Activated naive CD8-positive, alpha-beta T cell treated with anti-CD3 and anti-CD28 coated beads, Interleukin-2, amount 10 ng/mL, durations not matched to agents 7 days and 5 days (primary cell): Measurements from ENCODE around the gene SEMA4C. TPM values are rescaled to one million over a fixed set of nuclear protein-coding genes. Genes with fewer than 3 reads are reported as not detected.

Experiments
- ATAC-seq: fragments of 150-1000 bp; cut with Tn5 transposase; one replicate; pipeline ENCODE4 v1.10.0; 2021; ENCODE audit warnings: low read depth, moderate library complexity
- POLR2A ChIA-PET: fragments of 350-600 bp; sonication (Branson Sonifier 250); formaldehyde crosslinking; loops from one replicate; lab custom pipeline; 2021; ENCODE audit warnings: antibody characterized with exemption; lab: Charles Lee
- DNase-seq: peaks from one replicate; pipeline ENCODE4 v3.0.0; 2021
- H3K27ac Mint-ChIP-seq: one replicate; pipeline ENCODE4 v1.8.0; 2022; ENCODE audit warnings: mild to moderate bottlenecking, mixed read lengths
- H3K27me3 Mint-ChIP-seq: one replicate; pipeline ENCODE4 v1.8.0; 2022; ENCODE audit warnings: mild to moderate bottlenecking, moderate library complexity, mixed read lengths
- H3K36me3 Mint-ChIP-seq: one replicate; pipeline ENCODE4 v1.8.0; 2021; ENCODE audit warnings: mild to moderate bottlenecking, mixed read lengths
- H3K4me1 Mint-ChIP-seq: one replicate; pipeline ENCODE4 v1.8.0; 2021; ENCODE audit warnings: mixed read lengths
- H3K4me3 Mint-ChIP-seq: one replicate; pipeline ENCODE4 v1.8.0; 2022; ENCODE audit warnings: mild to moderate bottlenecking, moderate library complexity, mixed read lengths
- H3K9me3 Mint-ChIP-seq: one replicate; pipeline ENCODE4 v1.8.0; 2021; ENCODE audit warnings: mixed read lengths
- total RNA-seq, 2 experiments: library from RNA; stranded (reverse); gene quantifications; one replicate each; pipeline ENCODE4 v1.2.3, GENCODE V29; 2021

Gene SEMA4C, protein sequence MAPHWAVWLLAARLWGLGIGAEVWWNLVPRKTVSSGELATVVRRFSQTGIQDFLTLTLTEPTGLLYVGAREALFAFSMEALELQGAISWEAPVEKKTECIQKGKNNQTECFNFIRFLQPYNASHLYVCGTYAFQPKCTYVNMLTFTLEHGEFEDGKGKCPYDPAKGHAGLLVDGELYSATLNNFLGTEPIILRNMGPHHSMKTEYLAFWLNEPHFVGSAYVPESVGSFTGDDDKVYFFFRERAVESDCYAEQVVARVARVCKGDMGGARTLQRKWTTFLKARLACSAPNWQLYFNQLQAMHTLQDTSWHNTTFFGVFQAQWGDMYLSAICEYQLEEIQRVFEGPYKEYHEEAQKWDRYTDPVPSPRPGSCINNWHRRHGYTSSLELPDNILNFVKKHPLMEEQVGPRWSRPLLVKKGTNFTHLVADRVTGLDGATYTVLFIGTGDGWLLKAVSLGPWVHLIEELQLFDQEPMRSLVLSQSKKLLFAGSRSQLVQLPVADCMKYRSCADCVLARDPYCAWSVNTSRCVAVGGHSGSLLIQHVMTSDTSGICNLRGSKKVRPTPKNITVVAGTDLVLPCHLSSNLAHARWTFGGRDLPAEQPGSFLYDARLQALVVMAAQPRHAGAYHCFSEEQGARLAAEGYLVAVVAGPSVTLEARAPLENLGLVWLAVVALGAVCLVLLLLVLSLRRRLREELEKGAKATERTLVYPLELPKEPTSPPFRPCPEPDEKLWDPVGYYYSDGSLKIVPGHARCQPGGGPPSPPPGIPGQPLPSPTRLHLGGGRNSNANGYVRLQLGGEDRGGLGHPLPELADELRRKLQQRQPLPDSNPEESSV
- 10 to 100 TPM; 28.8 to 30.6 TPM for total RNA-seq

DNA sequence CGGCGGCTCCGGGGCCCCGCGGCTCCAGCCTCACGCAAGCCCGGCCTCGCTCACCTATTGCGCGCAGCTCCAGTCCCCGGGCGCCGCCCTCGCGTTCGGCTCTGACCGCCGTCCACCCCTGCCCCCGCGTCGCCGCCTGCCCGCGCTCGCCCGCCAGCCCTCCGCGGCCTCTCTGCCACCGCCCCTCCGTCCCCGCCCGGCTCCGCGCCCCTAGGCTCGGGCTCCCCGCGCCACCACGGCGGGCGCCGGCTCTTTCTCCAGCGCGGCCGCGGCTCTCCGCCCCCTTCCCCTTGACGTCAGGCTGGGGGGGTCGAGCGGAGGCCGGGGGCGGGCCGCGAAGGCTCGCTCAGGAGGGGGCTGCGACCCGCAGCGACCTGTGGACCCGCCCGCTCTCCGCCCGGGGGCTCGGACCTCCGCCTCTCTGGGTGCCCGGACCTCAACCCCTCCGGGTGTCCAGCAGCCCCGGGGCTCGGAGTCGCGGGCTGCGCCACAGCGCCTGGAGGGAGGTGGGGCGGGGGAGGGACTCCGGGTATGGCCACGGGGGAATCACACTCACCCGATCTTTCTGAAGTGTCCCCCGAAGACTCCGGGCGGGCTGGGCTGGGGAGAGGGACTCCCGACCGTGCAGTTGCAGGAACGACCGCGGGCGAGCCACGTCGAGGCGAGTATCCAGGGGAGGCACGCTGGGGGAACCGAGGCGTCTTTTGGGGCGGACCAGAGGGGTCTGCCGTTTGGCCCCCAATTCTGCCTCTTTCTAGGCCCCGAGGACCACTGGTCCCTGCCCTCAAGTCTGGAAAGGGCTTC, at the start of gene SEMA4C:
Gene SEMA4C (minus strand): TSS at position 259 of the 804 bp plus-strand sequence. CDS start 2,194 bp downstream, outside the sequence.
- ATAC-seq (peak; percentile 15), DNase-seq (peak; percentile 76)
- peak within 1 kb of the TSS; percentile 77 for H3K4me3 Mint-ChIP-seq
- H3K36me3 Mint-ChIP-seq = peaks cover 3% of the 10 kb centered on the region
- peaks cover 32% of the 10 kb centered on the region for H3K4me1 Mint-ChIP-seq
- H3K27ac Mint-ChIP-seq = peak within 1 kb of the TSS; percentile 80
- H3K9me3 Mint-ChIP-seq = no peaks in the 10 kb centered on the region
- POLR2A ChIA-PET = interaction anchor here (0.8 to 3.5 kb wide), 7 partner anchors 11 to 93 kb away, joined by 3 to 41 read pairs (median 4); partner anchors contain the start of gene ANKRD39
- H3K27me3 Mint-ChIP-seq = peaks cover 6% of the 10 kb centered on the region

DNA sequence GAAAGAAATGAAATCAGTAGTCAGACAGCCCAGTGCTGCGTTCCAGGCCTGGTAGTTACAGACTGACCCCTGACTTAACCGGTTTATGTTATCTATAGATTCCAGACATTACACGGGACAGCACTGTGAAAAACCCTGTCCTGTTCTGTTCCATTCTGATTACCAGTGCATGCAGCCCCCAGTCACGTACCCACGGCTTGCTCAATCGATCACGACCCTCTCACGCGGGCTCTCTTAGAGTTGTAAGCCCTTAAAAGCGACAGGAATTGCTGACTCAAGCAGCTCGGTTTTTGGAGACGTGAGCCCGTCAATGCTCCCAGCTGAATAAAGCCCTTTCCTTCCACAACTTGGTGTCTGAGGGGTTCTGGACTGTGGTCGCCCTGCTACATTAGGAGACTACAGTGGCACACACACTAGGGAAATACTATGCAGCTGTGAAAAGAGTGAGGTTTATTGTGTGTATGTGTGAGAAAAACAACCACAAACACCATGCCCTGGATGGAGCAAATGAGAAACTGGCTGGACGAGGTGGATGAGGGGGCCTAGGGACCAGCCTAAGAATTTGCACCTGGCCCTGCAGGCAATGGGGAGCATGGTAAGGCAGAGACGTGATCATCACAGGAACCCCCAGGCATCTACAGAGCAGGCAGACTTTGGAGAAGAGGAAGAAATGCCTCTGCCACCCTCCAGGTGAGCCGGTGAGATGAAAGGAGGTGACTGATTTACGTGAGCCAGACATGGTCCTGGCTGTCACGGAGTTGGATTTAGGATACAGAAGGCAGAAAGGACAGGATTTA, 49.1 kb upstream of the SEMA4C start:
- Mint-ChIP-seq H3K27ac (peak overlapping the region; percentile 56), H3K4me3 (no peak overlapping the region), H3K4me1 (peaks cover 23% of the 10 kb centered on the region), H3K36me3 (peaks cover 22% of the 10 kb centered on the region), H3K9me3 (peaks cover 14% of the 10 kb centered on the region), H3K27me3 (peaks cover 2% of the 10 kb centered on the region)
- POLR2A ChIA-PET = no interaction called here
- ATAC-seq = no peak
- DNase-seq = no peak

DNA sequence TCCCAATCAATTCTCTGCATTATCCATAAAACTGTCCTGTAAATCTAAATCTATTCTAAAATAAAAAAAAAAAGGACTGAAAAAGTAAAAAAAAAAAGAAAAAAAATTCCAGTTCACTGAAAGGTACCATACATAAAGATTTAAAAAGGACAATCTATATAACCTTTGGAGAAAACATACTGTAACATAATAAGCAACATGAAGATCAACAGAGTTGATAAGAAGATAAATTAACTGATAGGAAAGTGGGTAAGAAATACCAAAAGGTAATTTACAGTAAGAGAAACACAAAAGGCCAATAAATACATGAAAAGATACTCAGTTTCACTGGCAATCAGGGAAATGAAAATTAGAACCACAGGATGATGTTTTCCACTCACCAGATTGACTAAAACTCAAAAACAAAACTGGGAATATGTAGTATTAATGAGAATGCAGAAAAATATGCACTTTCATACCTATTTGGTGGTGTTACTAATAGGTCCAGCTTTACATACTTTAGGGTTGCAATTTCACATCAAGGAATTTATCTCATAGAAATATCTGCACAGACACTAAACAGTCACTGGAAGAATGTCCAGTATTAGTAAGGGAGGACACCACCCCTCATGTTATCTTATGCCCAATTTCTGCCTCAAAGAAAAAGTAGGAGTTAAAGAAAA, 48.3 kb upstream of the SEMA4C start:
- Mint-ChIP-seq H3K27me3 (peaks cover 2% of the 10 kb centered on the region), H3K4me3 (no peak overlapping the region), H3K27ac (no peak overlapping the region), H3K4me1 (peaks cover 28% of the 10 kb centered on the region), H3K9me3 (peaks cover 14% of the 10 kb centered on the region), H3K36me3 (peaks cover 23% of the 10 kb centered on the region)
- POLR2A ChIA-PET = no interaction called here
- ATAC-seq (no peak), DNase-seq (no peak)

DNA sequence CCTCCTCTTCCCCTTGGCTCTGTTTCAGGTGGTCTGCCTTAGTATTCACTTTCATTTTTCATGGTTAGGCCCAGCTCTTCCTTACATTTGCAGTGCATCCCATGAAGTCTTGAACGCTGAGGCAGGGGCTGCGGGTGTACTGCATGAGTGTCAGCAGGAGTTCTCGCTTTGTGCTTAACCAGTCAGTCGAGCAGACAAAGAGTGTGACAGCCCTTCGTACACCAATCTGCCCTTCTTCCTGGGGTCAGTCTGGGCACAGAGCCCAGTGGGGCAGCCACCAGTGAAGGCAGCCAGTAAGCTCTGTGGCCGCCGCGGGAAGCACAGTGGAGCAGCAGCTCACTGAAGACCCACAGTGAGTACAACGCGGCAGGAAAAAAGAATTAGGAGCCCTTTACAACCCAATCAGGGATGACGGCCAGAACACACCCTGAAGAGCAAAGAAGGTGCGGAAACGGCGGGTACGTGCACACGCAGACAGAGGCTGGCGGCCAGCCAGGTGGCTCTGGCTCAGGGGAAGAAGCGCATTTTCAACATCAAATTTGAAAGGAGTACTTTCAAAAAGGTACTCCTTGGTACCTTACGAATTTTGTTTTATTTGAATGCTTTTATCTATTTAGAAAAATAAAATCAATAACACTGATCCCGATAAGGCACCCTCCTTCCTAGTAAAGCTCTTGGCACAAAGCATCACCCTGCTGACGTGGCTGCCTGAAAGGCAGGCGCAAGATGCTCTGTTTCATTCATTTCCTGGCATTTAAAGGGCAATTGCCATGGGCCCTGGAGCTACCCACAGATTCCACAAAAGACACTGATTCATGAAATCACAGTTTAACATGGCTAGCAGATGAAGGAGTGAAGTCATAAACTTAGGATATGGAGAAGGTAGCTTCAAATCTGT, 47.0 kb upstream of the SEMA4C start:
- peaks cover 2% of the 10 kb centered on the region for H3K27me3 Mint-ChIP-seq
- H3K4me1 Mint-ChIP-seq = peaks cover 29% of the 10 kb centered on the region
- H3K36me3 Mint-ChIP-seq = peaks cover 23% of the 10 kb centered on the region
- DNase-seq (no peak), ATAC-seq (no peak)
- peak overlapping the region; percentile 15 for H3K27ac Mint-ChIP-seq
- POLR2A ChIA-PET = interaction anchor here (2.2 kb wide), 1 partner anchor 48 kb away, joined by 5 read pairs; no protein-coding TSS in a partner anchor
- peaks cover 14% of the 10 kb centered on the region for H3K9me3 Mint-ChIP-seq
- H3K4me3 Mint-ChIP-seq = no peak overlapping the region

DNA sequence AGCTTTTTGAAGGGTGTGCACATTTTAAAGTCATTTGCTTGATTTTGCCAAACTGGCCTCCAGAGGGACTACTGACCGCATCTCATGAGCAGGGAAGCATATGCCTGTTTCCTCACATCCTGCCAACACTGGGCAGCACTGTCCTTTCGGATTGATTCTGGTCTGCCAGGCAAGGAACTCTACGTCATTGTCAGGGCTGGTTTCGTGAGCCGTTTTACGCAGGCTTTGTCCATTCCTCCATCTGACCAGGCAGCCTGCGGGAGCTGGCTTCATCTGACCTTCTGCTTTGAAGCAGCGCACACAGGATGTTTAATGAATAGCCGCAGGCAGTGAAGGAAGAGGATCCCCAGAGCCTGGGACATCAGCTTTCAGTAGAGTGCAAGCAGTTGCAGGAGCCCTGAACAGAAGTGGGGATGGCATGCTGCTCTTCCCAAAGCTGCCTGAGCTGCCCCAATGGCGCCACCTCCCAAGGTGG, 46.3 kb upstream of the SEMA4C start:
- ATAC-seq (no peak), DNase-seq (no peak)
- Mint-ChIP-seq H3K36me3 (peaks cover 23% of the 10 kb centered on the region), H3K4me1 (peaks cover 29% of the 10 kb centered on the region), H3K27me3 (peaks cover 2% of the 10 kb centered on the region), H3K27ac (no peak overlapping the region), H3K4me3 (no peak overlapping the region), H3K9me3 (peaks cover 14% of the 10 kb centered on the region)
- POLR2A ChIA-PET = interaction anchor here (2.2 kb wide), 1 partner anchor 48 kb away, joined by 5 read pairs; no protein-coding TSS in a partner anchor

DNA sequence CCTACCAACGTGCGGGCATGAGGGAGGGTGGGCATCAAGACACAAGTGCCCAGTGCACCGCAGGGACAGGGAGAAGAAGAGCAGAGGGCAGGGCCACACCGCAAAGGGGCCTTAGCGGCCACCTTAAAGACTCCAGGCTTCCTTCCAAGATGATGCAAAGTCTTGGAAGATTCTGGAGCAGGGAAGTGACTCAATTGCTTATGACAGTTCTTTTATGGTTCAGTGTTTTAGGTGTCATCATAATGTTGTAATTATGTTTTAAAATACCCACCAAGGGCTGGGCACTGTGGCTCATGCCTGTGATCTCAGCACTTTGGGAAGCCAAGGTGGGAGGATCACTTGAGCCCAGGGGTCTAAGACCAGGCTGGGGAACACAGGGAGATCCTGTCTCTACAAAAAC, 44.5 kb upstream of the SEMA4C start:
- H3K4me1 Mint-ChIP-seq = peaks cover 26% of the 10 kb centered on the region
- peaks cover 4% of the 10 kb centered on the region for H3K27me3 Mint-ChIP-seq
- peaks cover 14% of the 10 kb centered on the region for H3K9me3 Mint-ChIP-seq
- POLR2A ChIA-PET = interaction anchor here (1.0 to 2.8 kb wide), 3 partner anchors 9 to 37 kb away, joined by 3 to 17 read pairs (median 6); no protein-coding TSS in a partner anchor
- DNase-seq (no peak), ATAC-seq (peak; percentile 14)
- peak overlapping the region; percentile 84 for H3K4me3 Mint-ChIP-seq
- peaks cover 21% of the 10 kb centered on the region for H3K36me3 Mint-ChIP-seq
- peak overlapping the region; percentile 96 for H3K27ac Mint-ChIP-seq

DNA sequence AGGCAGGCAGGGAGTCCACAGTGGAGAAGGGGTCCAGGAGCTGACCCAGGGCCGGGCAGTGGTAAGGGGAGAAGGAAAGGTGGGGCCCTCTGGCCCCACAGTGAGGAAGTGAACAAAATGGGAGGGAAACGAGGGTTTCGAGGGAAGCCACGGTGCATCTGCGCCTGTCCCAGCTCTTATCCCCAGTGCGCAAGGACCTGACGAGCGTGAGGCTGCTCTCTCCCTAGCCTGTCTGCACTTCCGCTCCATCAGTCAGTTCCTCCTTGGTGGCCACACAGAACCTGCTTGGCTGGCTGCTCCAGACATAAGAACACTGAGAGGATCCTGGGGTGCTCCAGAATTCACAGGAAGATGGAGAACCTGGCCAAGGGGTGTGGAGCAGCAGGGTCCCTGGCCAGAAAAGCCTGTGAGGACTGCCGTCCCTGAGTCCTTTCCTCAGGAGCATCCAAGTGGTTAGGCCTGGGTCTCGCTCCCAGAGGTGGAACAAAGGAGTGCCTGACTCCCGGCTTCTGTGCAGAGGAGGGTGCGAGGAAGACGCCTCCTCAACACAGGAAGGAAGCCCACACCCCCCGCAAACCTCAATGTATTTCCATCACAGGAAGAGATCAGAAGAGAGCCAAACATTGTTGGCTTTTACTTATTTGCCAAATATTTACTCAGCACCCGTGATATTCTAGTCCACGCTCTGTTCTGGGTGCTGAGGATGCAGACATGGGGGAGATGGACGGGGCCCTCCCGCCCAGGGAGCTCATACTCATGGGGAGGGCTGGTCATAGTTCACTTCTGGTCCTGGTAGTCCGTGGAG, 43.7 kb upstream of the SEMA4C start:
- Mint-ChIP-seq H3K27ac (peak overlapping the region; percentile 96), H3K4me3 (peak overlapping the region; percentile 84), H3K4me1 (peaks cover 26% of the 10 kb centered on the region), H3K36me3 (peaks cover 21% of the 10 kb centered on the region), H3K9me3 (peaks cover 12% of the 10 kb centered on the region), H3K27me3 (peaks cover 4% of the 10 kb centered on the region)
- POLR2A ChIA-PET = interaction anchor here (0.9 to 2.8 kb wide), 8 partner anchors 10 to 71 kb away, joined by 3 to 17 read pairs (median 5); partner anchors contain the start of gene ANKRD39
- DNase-seq (peak; percentile 67), ATAC-seq (peak; percentile 86)

DNA sequence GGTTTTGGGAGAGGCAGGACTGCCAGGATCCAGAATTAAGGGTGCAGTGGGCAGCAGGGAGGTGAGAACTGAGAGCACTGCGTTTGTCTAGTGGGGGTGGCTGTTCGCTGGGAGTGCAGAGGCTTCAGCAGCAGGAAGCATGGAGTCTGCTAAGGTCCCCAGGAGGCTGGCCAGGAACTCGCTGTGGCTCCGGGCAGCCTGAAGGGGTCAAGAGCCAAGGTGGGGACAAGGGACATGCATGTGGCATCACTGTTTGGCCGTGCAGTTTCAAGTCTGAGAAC, 43.2 kb upstream of the SEMA4C start:
- Mint-ChIP-seq H3K9me3 (peaks cover 12% of the 10 kb centered on the region), H3K27ac (peak overlapping the region; percentile 96), H3K36me3 (peaks cover 21% of the 10 kb centered on the region), H3K4me3 (peak overlapping the region; percentile 84), H3K27me3 (peaks cover 4% of the 10 kb centered on the region), H3K4me1 (peaks cover 26% of the 10 kb centered on the region)
- no peak for DNase-seq
- ATAC-seq = no peak
- POLR2A ChIA-PET = interaction anchor here (0.9 to 2.8 kb wide), 7 partner anchors 11 to 70 kb away, joined by 3 to 17 read pairs (median 6); partner anchors contain the start of gene ANKRD39

DNA sequence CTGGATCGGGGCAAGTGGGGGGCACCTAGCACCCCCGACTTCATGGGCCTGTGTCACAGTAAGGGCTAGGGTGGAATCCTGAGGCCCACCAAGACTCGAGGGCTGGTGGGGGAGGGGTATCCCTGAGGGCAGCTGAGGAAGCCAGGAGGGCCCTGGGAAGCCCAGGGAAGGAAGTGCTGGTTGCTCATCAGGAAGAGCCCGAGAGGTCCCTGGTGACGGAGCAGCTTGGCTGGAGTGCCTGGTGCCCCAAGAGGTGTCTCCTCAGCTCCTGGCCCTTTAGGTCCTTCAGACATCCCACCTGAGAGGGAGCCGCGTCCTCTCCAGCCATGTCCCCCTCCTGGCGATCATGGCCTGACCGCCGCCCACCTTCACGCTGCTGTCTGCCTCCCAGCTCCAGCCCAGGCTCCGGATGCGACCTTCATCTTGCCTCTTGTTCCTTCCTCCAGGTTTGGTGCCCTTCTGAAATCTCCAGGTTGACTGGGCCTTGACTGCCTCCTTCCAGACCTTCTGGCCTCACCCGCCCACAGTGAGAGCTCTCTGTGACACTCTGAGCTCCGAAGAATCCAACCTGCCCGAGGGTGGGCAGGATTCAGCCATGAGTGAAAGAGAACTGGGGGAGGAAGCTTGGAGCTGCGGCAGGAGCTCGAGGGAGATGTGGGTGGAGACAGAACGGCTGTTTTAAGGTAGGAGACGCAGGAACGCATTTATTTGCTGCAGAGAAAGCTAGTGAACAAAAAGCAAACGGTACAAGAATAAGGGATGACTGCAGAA, 42.7 kb upstream of the SEMA4C start:
- Mint-ChIP-seq H3K4me1 (peaks cover 26% of the 10 kb centered on the region), H3K4me3 (peak overlapping the region; percentile 84), H3K27ac (peak overlapping the region; percentile 96), H3K9me3 (peaks cover 12% of the 10 kb centered on the region), H3K36me3 (peaks cover 20% of the 10 kb centered on the region), H3K27me3 (peaks cover 4% of the 10 kb centered on the region)
- POLR2A ChIA-PET = interaction anchor here (0.9 to 2.8 kb wide), 8 partner anchors 11 to 70 kb away, joined by 3 to 17 read pairs (median 5); partner anchors contain the start of gene ANKRD39
- no peak for ATAC-seq
- no peak for DNase-seq

DNA sequence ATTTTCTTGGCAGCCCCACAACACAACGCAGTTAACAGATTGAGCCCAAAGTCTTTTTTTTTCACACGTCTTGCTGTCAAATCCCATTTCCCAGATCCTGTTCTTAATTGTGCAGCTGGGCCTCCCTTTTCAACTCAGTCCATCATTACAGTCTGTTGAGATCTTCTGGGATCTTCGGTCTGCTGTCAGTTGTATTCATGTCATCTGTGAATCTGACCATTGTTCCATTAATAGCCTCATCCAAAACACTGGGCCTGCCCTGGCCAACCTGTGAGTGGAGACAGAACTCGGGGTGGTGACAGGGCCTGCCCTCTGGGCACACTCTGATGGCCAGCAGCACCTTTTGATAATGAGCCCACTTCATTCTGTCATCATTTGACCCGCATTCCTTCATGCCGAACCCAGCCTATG, 39.7 kb upstream of the SEMA4C start:
- POLR2A ChIA-PET = no interaction called here
- no peak overlapping the region for H3K27ac Mint-ChIP-seq
- no peak for ATAC-seq

More for the DNA sequence above, 39.7 kb upstream of the SEMA4C start:
- Mint-ChIP-seq H3K27me3 (peaks cover 2% of the 10 kb centered on the region), H3K4me1 (peaks cover 24% of the 10 kb centered on the region), H3K9me3 (no peaks in the 10 kb centered on the region), H3K36me3 (peaks cover 3% of the 10 kb centered on the region), H3K4me3 (no peak overlapping the region)
- DNase-seq = no peak
